Measurements from ENCODE around the gene EXOC3L4.

EXOC3L4 gene

GRCh38 chr14:103121846-103122584, 27.5 kb downstream of the EXOC3L4 start:
- DNase-seq = peak; percentile 83

- DNase-seq = no peak
Measured at GRCh38 chr14:103122585-103122946, 28.0 kb downstream of the EXOC3L4 start.

GRCh38 chr14:103122947-103123633, 28.6 kb downstream of the EXOC3L4 start, which contains the start of gene TNFAIP2:
Gene TNFAIP2 (plus strand): TSS chr14:103123461. CDS start chr14:103126458, 2,997 bp downstream.
- no peak for DNase-seq

GRCh38 chr14:103123634-103124500, 29.3 kb downstream of the EXOC3L4 start:
- no peak for DNase-seq

GRCh38 chr14:103124501-103125001, 30.0 kb downstream of the EXOC3L4 start:
- DNase-seq = no peak

GRCh38 chr14:103125098-103126070, 30.9 kb downstream of the EXOC3L4 start:
- DNase-seq = no peak

- DNase-seq = no peak
Measured at GRCh38 chr14:103126088-103126872, 31.8 kb downstream of the EXOC3L4 start.

- DNase-seq = no peak
Measured at GRCh38 chr14:103126873-103127304, 32.4 kb downstream of the EXOC3L4 start.

- no peak for DNase-seq
Measured at GRCh38 chr14:103127356-103127755, 32.8 kb downstream of the EXOC3L4 start.

- DNase-seq = no peak
Measured at GRCh38 chr14:103127861-103128598, 33.5 kb downstream of the EXOC3L4 start.

GRCh38 chr14:103128631-103129300, 34.2 kb downstream of the EXOC3L4 start:
- DNase-seq = no peak

- no peak for DNase-seq
Measured at GRCh38 chr14:103129301-103130016, 34.9 kb downstream of the EXOC3L4 start.

- no peak for DNase-seq
Measured at GRCh38 chr14:103130017-103130764, 35.7 kb downstream of the EXOC3L4 start.

GRCh38 chr14:103130965-103131364, 36.4 kb downstream of the EXOC3L4 start:
- peak; percentile 62 for DNase-seq

GRCh38 chr14:103131580-103131979, 37.1 kb downstream of the EXOC3L4 start:
- no peak for DNase-seq

- DNase-seq = no peak
Measured at GRCh38 chr14:103132381-103133209, 38.1 kb downstream of the EXOC3L4 start.
